H1 (cell line): Measurements from ENCODE around the gene FSIP1. TPM values are rescaled to one million over a fixed set of nuclear protein-coding genes. Genes with fewer than 3 reads are reported as not detected.

Experiments
- CTCF ChIA-PET: fragments of 300-600 bp; sonication (Branson Sonifier 250); formaldehyde crosslinking; loops from one replicate; lab custom pipeline; 2021; ENCODE audit not compliant: partially characterized antibody; lab: Charles Lee
- POLR2A ChIA-PET: fragments of 300-600 bp; sonication (Branson Sonifier 250); formaldehyde crosslinking; loops from one replicate; lab custom pipeline; 2021; ENCODE audit warnings: inconsistent platforms; ENCODE audit not compliant: partially characterized antibody; lab: Charles Lee
- DNase-seq, 2 experiments: peaks; one replicate each; pipeline versions ENCODE4 v3.0.0 to v3.0.0-alpha.2; 2010 to 2022; ENCODE audit warnings: low spot score in 2 of 2, low read depth in 1 of 2, mixed read lengths in 1 of 2
- FAIRE-seq: peaks from 2 replicates; lab custom pipeline; 2011; peaks lifted over from hg19 to GRCh38; lab: Jason Lieb, UNC
- H2AFZ ChIP-seq: 2 replicates; pipeline ENCODE4 v1.8.1; 2012; ENCODE audit warnings: low read length, inconsistent platforms
- H2AK5ac ChIP-seq: 2 replicates; pipeline ENCODE4 v1.6.1; 2013; ENCODE audit warnings: low read depth, low read length
- H2BK120ac ChIP-seq: replicated peaks from 2 replicates; pipeline ENCODE3; 2013; ENCODE audit warnings: low read depth, low read length, inconsistent platforms
- H2BK12ac ChIP-seq: 2 replicates; pipeline ENCODE4 v1.6.1; 2013; ENCODE audit warnings: low read depth, low read length
- H2BK15ac ChIP-seq: 2 replicates; pipeline ENCODE4 v1.6.1; 2013; ENCODE audit warnings: low read length
- H2BK20ac ChIP-seq: 2 replicates; pipeline ENCODE4 v1.6.1; 2013; ENCODE audit warnings: low read length
- H2BK5ac ChIP-seq: 2 replicates; pipeline ENCODE4 v1.6.1; 2013; ENCODE audit warnings: low read depth, low read length
- H3K14ac ChIP-seq: 2 replicates; pipeline ENCODE4 v1.6.1; 2013; ENCODE audit warnings: inconsistent platforms; ENCODE audit not compliant: insufficient read length
- H3K18ac ChIP-seq: 2 replicates; pipeline ENCODE4 v1.6.1; 2013; ENCODE audit warnings: low read length; ENCODE audit errors: extremely low read depth
- H3K23ac ChIP-seq: 2 replicates; pipeline ENCODE4 v1.6.1; 2013; ENCODE audit warnings: inconsistent platforms; ENCODE audit not compliant: insufficient read length
- H3K23me2 ChIP-seq: 2 replicates; pipeline ENCODE4 v1.6.1; 2013; ENCODE audit warnings: low read depth, low read length
- H3K27ac ChIP-seq: 2 replicates; pipeline ENCODE4 v1.6.1; 2011; ENCODE audit warnings: low read depth, low read length, inconsistent platforms
- H3K27me3 ChIP-seq, 4 experiments: replicated peaks in 1 of 4; 1 replicate in 1 of 4; 2 replicates in 3 of 4; pipeline versions ENCODE4 v1.6.1 to v1.8.1; 2011 to 2013; ENCODE audit warnings: low read length in 3 of 4, mild to moderate bottlenecking in 3 of 4, inconsistent platforms in 2 of 4, mixed read lengths in 2 of 4, moderate library complexity in 1 of 4; ENCODE audit not compliant: control insufficient read depth in 3 of 4, insufficient read depth in 3 of 4; ENCODE audit errors: extremely low read depth in 1 of 4
- H3K36me3 ChIP-seq, 4 experiments: 2 replicates each; pipeline versions ENCODE4 v1.6.1 to v1.8.1; 2011 to 2013; ENCODE audit warnings: mild to moderate bottlenecking in 4 of 4, low read length in 3 of 4, moderate library complexity in 2 of 4, control low read depth in 1 of 4, inconsistent platforms in 1 of 4; ENCODE audit not compliant: insufficient read depth in 4 of 4, control insufficient read depth in 2 of 4
- H3K4ac ChIP-seq: replicated peaks from 2 replicates; pipeline ENCODE3; 2013; ENCODE audit warnings: low read length, low read depth, mixed read lengths, inconsistent platforms; ENCODE audit not compliant: insufficient read length
- H3K4me1 ChIP-seq, 4 experiments: replicated peaks in 1 of 4; 1 replicate in 1 of 4; 2 replicates in 3 of 4; pipeline versions ENCODE4 v1.6.1 to v1.8.1; 2011 to 2013; ENCODE audit warnings: low read length in 3 of 4, inconsistent platforms in 2 of 4, mixed read lengths in 1 of 4; ENCODE audit not compliant: insufficient read depth in 4 of 4, control insufficient read depth in 3 of 4
- H3K4me2 ChIP-seq, 2 experiments: 2 replicates each; pipeline versions ENCODE4 v1.6.1 to v1.8.1; 2011 to 2013; ENCODE audit warnings: low read depth in 2 of 2, low read length in 2 of 2, control low read depth in 1 of 2, inconsistent platforms in 1 of 2, mild to moderate bottlenecking in 1 of 2; ENCODE audit not compliant: insufficient read depth in 1 of 2
- H3K4me3 ChIP-seq, 4 experiments: fragments of 200-600, 300-600 bp in 1 of 4; sonication (generic), shearing (Covaris generic), sonication (Bioruptor Twin) in 1 of 4; 2 replicates each; pipeline versions ENCODE4 v1.5.1 to v1.8.1; 2011 to 2016; ENCODE audit warnings: low read length in 4 of 4, low read depth in 3 of 4, control low read depth in 2 of 4, inconsistent platforms in 2 of 4, mild to moderate bottlenecking in 2 of 4, mixed read lengths in 1 of 4, moderate library complexity in 1 of 4; ENCODE audit not compliant: insufficient read depth in 2 of 4; ENCODE audit errors: extremely low read depth in 1 of 4
- H3K56ac ChIP-seq: replicated peaks from 2 replicates; pipeline ENCODE3; 2013; ENCODE audit warnings: low read depth, mild to moderate bottlenecking, mixed read lengths, low read length, inconsistent platforms; ENCODE audit not compliant: insufficient read length
- H3K79me1 ChIP-seq: 2 replicates; pipeline ENCODE4 v1.6.1; 2013; ENCODE audit warnings: low read depth, low read length, control low read depth
- H3K79me2 ChIP-seq, 2 experiments: 2 replicates each; pipeline versions ENCODE4 v1.6.1 to v1.8.1; 2012 to 2013; ENCODE audit warnings: low read length in 2 of 2, mild to moderate bottlenecking in 2 of 2, inconsistent platforms in 1 of 2; ENCODE audit not compliant: insufficient read depth in 2 of 2, control insufficient read depth in 1 of 2
- H3K9ac ChIP-seq, 4 experiments: replicated peaks in 1 of 4; 1 replicate in 1 of 4; 2 replicates in 3 of 4; pipeline versions ENCODE4 v1.6.1 to v1.8.1; 2011 to 2013; ENCODE audit warnings: low read depth in 3 of 4, low read length in 3 of 4, control low read depth in 2 of 4, mild to moderate bottlenecking in 2 of 4, moderate library complexity in 2 of 4, inconsistent platforms in 1 of 4; ENCODE audit errors: extremely low read depth in 1 of 4
- H3K9me3 ChIP-seq, 2 experiments: 2 replicates each; pipeline versions ENCODE4 v1.6.1 to v1.8.1; 2012 to 2013; ENCODE audit warnings: mild to moderate bottlenecking in 2 of 2, moderate library complexity in 2 of 2, control low read depth in 1 of 2, inconsistent platforms in 1 of 2, low read depth in 1 of 2, low read length in 1 of 2, mixed read lengths in 1 of 2; ENCODE audit not compliant: insufficient read depth in 2 of 2
- H4K20me1 ChIP-seq, 2 experiments: replicated peaks in 1 of 2; 2 replicates each; pipeline versions ENCODE3 to v1.8.1; 2011 to 2013; ENCODE audit warnings: inconsistent platforms in 2 of 2, low read length in 2 of 2, mild to moderate bottlenecking in 1 of 2; ENCODE audit not compliant: insufficient read depth in 2 of 2, control insufficient read depth in 1 of 2
- H4K5ac ChIP-seq: 2 replicates; pipeline ENCODE4 v1.6.1; 2013; ENCODE audit warnings: low read length, low read depth, mixed read lengths, inconsistent platforms; ENCODE audit not compliant: insufficient read length
- H4K8ac ChIP-seq: 2 replicates; pipeline ENCODE4 v1.8.0; 2013; ENCODE audit warnings: mild to moderate bottlenecking, moderate library complexity, low read length, inconsistent platforms; ENCODE audit not compliant: insufficient read depth; ENCODE audit errors: extremely low read depth
- H4K91ac ChIP-seq: replicated peaks from 2 replicates; pipeline ENCODE3; 2013; ENCODE audit warnings: low read length, mixed read lengths, inconsistent platforms; ENCODE audit not compliant: insufficient read length
- SIRT6 ChIP-seq: IDR thresholded peaks from one replicate; pipeline ENCODE4 v1.7.1; 2012; ENCODE audit warnings: low read length, inconsistent platforms
- WGBS, 2 experiments: shearing (Covaris generic) in 1 of 2; methylation state at CpG; one replicate each; pipeline versions ENCODE4 v1.1.6 to v1.1.7; 2013 to 2015; ENCODE audit warnings: low lambda C conversion rate in 2 of 2, mixed read lengths in 2 of 2, inconsistent platforms in 1 of 2, low coverage in 1 of 2, missing lambda C conversion rate in 1 of 2; ENCODE audit not compliant: insufficient replicate concordance in 2 of 2, insufficient coverage in 1 of 2, insufficient read length in 1 of 2; ENCODE audit errors: extremely low coverage in 1 of 2, missing lambda C conversion rate in 1 of 2; 5-methylcytosine and 5-hydroxymethylcytosine counted together
- polyA plus RNA-seq, 7 experiments: library from polyadenylated mRNA; depleted of rRNA in 3 of 7; stranded (reverse) in 5 of 7; unstranded in 2 of 7; fragments of >200 nt in 5 of 7; fragments of 200-250 nt in 2 of 7; gene quantifications; 1 replicate in 5 of 7; 2 replicates in 1 of 7; 4 replicates in 1 of 7; pipeline versions ENCODE4 v1.2.1 to v1.2.3, GENCODE V29; 2011 to 2013; ENCODE audit warnings: missing spikeins in 2 of 7, mixed read lengths in 2 of 7
- total RNA-seq: library from RNA; stranded (reverse); fragmentation: NEBNext Ultra II Directional; extraction: Animal tissue kit (Norgen Biotek cat#: 25700); gene quantifications from 2 replicates; pipeline ENCODE4 v1.2.1, GENCODE V29; 2021

FSIP1 gene
- total and polyA plus RNA-seq, 2 of the 8 experiments (the other 6 are each of a cell fraction or from before 2014, with no cell fraction given), result 0.18 to 1.3 TPM

DNA sequence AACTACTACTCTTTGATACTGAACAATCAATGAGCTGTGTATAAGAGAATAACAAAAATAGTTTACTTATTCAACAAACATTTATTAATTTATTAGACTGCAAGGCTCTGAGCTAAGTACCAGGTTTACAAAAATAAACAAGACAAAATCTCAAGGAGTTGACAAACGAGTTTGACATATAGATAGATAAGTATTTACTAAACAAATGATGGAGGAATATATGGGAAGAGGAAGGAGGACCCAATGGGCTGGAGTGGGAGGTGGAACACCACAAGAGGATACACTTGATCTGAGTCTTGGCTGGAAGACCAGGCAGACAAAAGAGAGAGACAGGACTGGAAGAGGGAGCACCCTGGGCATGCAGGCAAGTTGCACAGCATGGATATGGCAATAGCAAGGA is 47.5 kb upstream of the FSIP1 start:
- no peak overlapping the region for H2BK15ac ChIP-seq
- DNase-seq (no peak), FAIRE-seq (no peak)
- CTCF ChIA-PET, result interaction anchor here (1.0 to 3.0 kb wide), 4 partner anchors 10 to 74 kb away, joined by 3 to 8 read pairs (median 4); no protein-coding TSS in a partner anchor
- H2AK5ac ChIP-seq, result no peak overlapping the region
- no peak overlapping the region for H4K8ac ChIP-seq
- no peak overlapping the region for H3K27ac ChIP-seq
- no peak overlapping the region for H2BK120ac ChIP-seq
- H4K20me1 ChIP-seq, result peaks cover 6 to 8% of the 10 kb centered on the region in 2 experiments
- no peak overlapping the region for H3K9ac ChIP-seq
- H3K36me3 ChIP-seq, result peaks cover 0 to 7% (median 0%) of the 10 kb centered on the region in 4 experiments; a peak in 2 of 8 replicates
- H4K5ac ChIP-seq, result no peak overlapping the region
- no peak overlapping the region for H2AFZ ChIP-seq
- H3K18ac ChIP-seq, result no peak overlapping the region
- H2BK5ac ChIP-seq, result no peak overlapping the region
- no peak overlapping the region for H3K4me3 ChIP-seq
- no peak for TF ChIP-seq SIRT6
- H3K79me2 ChIP-seq, result peaks cover 6 to 98% of the 10 kb centered on the region in 2 experiments; a peak in 3 of 4 replicates
- H3K4me1 ChIP-seq, result peaks cover 0 to 13% (median 5%) of the 10 kb centered on the region in 4 experiments; a peak in 2 of 7 replicates
- no peak overlapping the region for H3K23ac ChIP-seq
- H3K56ac ChIP-seq, result no peak overlapping the region
- no peak overlapping the region for H2BK12ac ChIP-seq
- H4K91ac ChIP-seq, result no peak overlapping the region
- H3K4ac ChIP-seq, result no peak overlapping the region
- no peak overlapping the region for H3K4me2 ChIP-seq
- H2BK20ac ChIP-seq, result no peak overlapping the region
- no peaks in the 10 kb centered on the region for H3K27me3 ChIP-seq
- no peak overlapping the region for H3K14ac ChIP-seq
- peaks cover 8% of the 10 kb centered on the region for H3K79me1 ChIP-seq
- H3K23me2 ChIP-seq, result no peaks in the 10 kb centered on the region; the same call in 1 of the 2 replicates
- POLR2A ChIA-PET, result interaction anchor here (0.9 to 2.3 kb wide), 5 partner anchors 9 to 104 kb away, joined by 3 to 8 read pairs (median 5); partner anchors contain the start of gene EIF2AK4
- H3K9me3 ChIP-seq, result 0 out of 4 replicates have a peak, but pooled peaks cover 0 to 3% of the 10 kb centered on the region in 2 experiments
- 75% methylated on average over 1 of the region's 1 CpG; no CpG with 5 or more reads in 1 of the 2 experiments for WGBS, 2 experiments
